ENCODE measurements around the gene KRTAP12-3. TPM values are rescaled to one million over a fixed set of nuclear protein-coding genes. Genes with fewer than 3 reads are reported as not detected.

Gene KRTAP12-3
- total and polyA plus RNA-seq, 2 donors (not counting 1 experiment from before 2014, with no cell fraction given): not detected

GRCh38 chr21:44650973-44651675 lies 6.6 kb upstream of the KRTAP12-3 start:
- DNase-seq (ENCODE audit: low read depth in 2 of 2): no peak
- H3K79me2 ChIP-seq (ENCODE audit: control insufficient read depth, insufficient read depth, low read length): no peaks in the 10 kb centered on the region
- no peak overlapping the region for H3K9ac ChIP-seq (ENCODE audit: insufficient read depth, low read length)
- no peaks in the 10 kb centered on the region for H3K36me3 ChIP-seq (ENCODE audit: control insufficient read depth, insufficient read depth, low read length)
- H3K27me3 ChIP-seq (ENCODE audit: control insufficient read depth, insufficient read depth, low read length): no peaks in the 10 kb centered on the region
- no peak overlapping the region for H3K4me3 ChIP-seq (replicated peaks in 1 of 4; ENCODE audit: control extremely low read depth in 1 of 4, insufficient read depth in 1 of 4, low read depth in 3 of 4, low read length in 4 of 4)
- no peak overlapping the region for H3K27ac ChIP-seq (ENCODE audit: insufficient read depth, low read length)
- no peak overlapping the region for H3K4me2 ChIP-seq (ENCODE audit: extremely low read depth, insufficient read depth, low read length)
- H3K4me1 ChIP-seq (ENCODE audit: control insufficient read depth, extremely low read depth, insufficient read depth, low read length): no peaks in the 10 kb centered on the region
- H3K9me3 ChIP-seq (ENCODE audit: control insufficient read depth, insufficient read depth, low read depth, low read length): no peaks in the 10 kb centered on the region
- no peak overlapping the region for H2AFZ ChIP-seq (ENCODE audit: low read length)
- no peaks in the 10 kb centered on the region for H4K20me1 ChIP-seq (ENCODE audit: control insufficient read depth, extremely low read depth, insufficient read depth, low read length)
- TF ChIP-seq CTCF (conservative IDR thresholded peaks at IDR 0.05 in 1 of 2, IDR thresholded peaks at IDR 0.05 in 1 of 2; ENCODE audit: low read depth in 1 of 2, low read length in 2 of 2) (no peak), EZH2 (IDR thresholded peaks at IDR 0.05; ENCODE audit: low read length, missing control alignments) (no peak)

- H3K4me2 ChIP-seq (ENCODE audit: extremely low read depth, insufficient read depth, low read length): no peak overlapping the region
- no peak overlapping the region for H3K9ac ChIP-seq (ENCODE audit: insufficient read depth, low read length)
- H3K4me3 ChIP-seq (replicated peaks in 1 of 4; ENCODE audit: control extremely low read depth in 1 of 4, insufficient read depth in 1 of 4, low read depth in 3 of 4, low read length in 4 of 4): no peak overlapping the region
- DNase-seq (ENCODE audit: low read depth in 2 of 2): no peak
- no peak overlapping the region for H3K27ac ChIP-seq (ENCODE audit: insufficient read depth, low read length)
- TF ChIP-seq EZH2 (IDR thresholded peaks at IDR 0.05; ENCODE audit: low read length, missing control alignments) (no peak), CTCF (conservative IDR thresholded peaks at IDR 0.05 in 1 of 2, IDR thresholded peaks at IDR 0.05 in 1 of 2; ENCODE audit: low read depth in 1 of 2, low read length in 2 of 2) (no peak)
- H3K79me2 ChIP-seq (ENCODE audit: control insufficient read depth, insufficient read depth, low read length): no peaks in the 10 kb centered on the region
- H4K20me1 ChIP-seq (ENCODE audit: control insufficient read depth, extremely low read depth, insufficient read depth, low read length): no peaks in the 10 kb centered on the region
- H3K36me3 ChIP-seq (ENCODE audit: control insufficient read depth, insufficient read depth, low read length): no peaks in the 10 kb centered on the region
- H3K9me3 ChIP-seq (ENCODE audit: control insufficient read depth, insufficient read depth, low read depth, low read length): no peaks in the 10 kb centered on the region
- no peak overlapping the region for H2AFZ ChIP-seq (ENCODE audit: low read length)
- no peaks in the 10 kb centered on the region for H3K4me1 ChIP-seq (ENCODE audit: control insufficient read depth, extremely low read depth, insufficient read depth, low read length)
- H3K27me3 ChIP-seq (ENCODE audit: control insufficient read depth, insufficient read depth, low read length): no peaks in the 10 kb centered on the region
These were observed 4.6 kb upstream of the KRTAP12-3 start for GRCh38 chr21:44653123-44653522.

GRCh38 chr21:44653656-44654575 lies 3.8 kb upstream of the KRTAP12-3 start:
- H3K27me3 ChIP-seq (ENCODE audit: control insufficient read depth, insufficient read depth, low read length): no peaks in the 10 kb centered on the region
- H3K9ac ChIP-seq (ENCODE audit: insufficient read depth, low read length): no peak overlapping the region
- no peak overlapping the region for H3K4me3 ChIP-seq (replicated peaks in 1 of 4; ENCODE audit: control extremely low read depth in 1 of 4, insufficient read depth in 1 of 4, low read depth in 3 of 4, low read length in 4 of 4)
- no peak for DNase-seq (ENCODE audit: low read depth in 2 of 2)
- H4K20me1 ChIP-seq (ENCODE audit: control insufficient read depth, extremely low read depth, insufficient read depth, low read length): no peaks in the 10 kb centered on the region
- H3K27ac ChIP-seq (ENCODE audit: insufficient read depth, low read length): no peak overlapping the region
- H3K4me2 ChIP-seq (ENCODE audit: extremely low read depth, insufficient read depth, low read length): no peak overlapping the region
- H3K9me3 ChIP-seq (ENCODE audit: control insufficient read depth, insufficient read depth, low read depth, low read length): no peaks in the 10 kb centered on the region
- H3K79me2 ChIP-seq (ENCODE audit: control insufficient read depth, insufficient read depth, low read length): no peaks in the 10 kb centered on the region
- H2AFZ ChIP-seq (ENCODE audit: low read length): no peak overlapping the region
- TF ChIP-seq CTCF (conservative IDR thresholded peaks at IDR 0.05 in 1 of 2, IDR thresholded peaks at IDR 0.05 in 1 of 2; ENCODE audit: low read depth in 1 of 2, low read length in 2 of 2) (no peak), EZH2 (IDR thresholded peaks at IDR 0.05; ENCODE audit: low read length, missing control alignments) (no peak)
- H3K36me3 ChIP-seq (ENCODE audit: control insufficient read depth, insufficient read depth, low read length): no peaks in the 10 kb centered on the region
- no peaks in the 10 kb centered on the region for H3K4me1 ChIP-seq (ENCODE audit: control insufficient read depth, extremely low read depth, insufficient read depth, low read length)
